Activated CD4-positive, alpha-beta T cell treated with anti-CD3 and anti-CD28 coated beads, Interleukin-2, amount 10 ng/mL, durations not matched to agents 24 days and 14 days (primary cell): ENCODE data around the gene PLEKHG1. TPM values are rescaled to one million over a fixed set of nuclear protein-coding genes. Genes with fewer than 3 reads are reported as not detected.

Experiments used
- DNase-seq: peaks from one replicate; pipeline ENCODE4 v3.0.0; 2022
- H3K27ac Mint-ChIP-seq: one replicate; pipeline ENCODE4 v1.8.0; 2022; ENCODE audit warnings: mild to moderate bottlenecking, mixed read lengths
- H3K27me3 Mint-ChIP-seq: one replicate; pipeline ENCODE4 v1.8.0; 2022; ENCODE audit warnings: mixed read lengths
- H3K36me3 Mint-ChIP-seq: one replicate; pipeline ENCODE4 v1.8.0; 2022; ENCODE audit warnings: low read depth, mild to moderate bottlenecking, mixed read lengths
- H3K4me1 Mint-ChIP-seq: one replicate; pipeline ENCODE4 v1.8.0; 2021; ENCODE audit warnings: mixed read lengths
- H3K4me3 Mint-ChIP-seq: one replicate; pipeline ENCODE4 v1.8.0; 2022; ENCODE audit warnings: mild to moderate bottlenecking, moderate library complexity, mixed read lengths
- H3K9me3 Mint-ChIP-seq: one replicate; pipeline ENCODE4 v1.8.0; 2021; ENCODE audit warnings: mixed read lengths
- intact Hi-C: fragments of 100-400 bp; cut with micrococcal nuclease; formaldehyde crosslinking; loops from one replicate; pipeline ENCODE4 v1.15.1; 2023
- total RNA-seq: library from RNA; stranded (reverse); gene quantifications from 2 replicates; pipeline ENCODE4 v1.2.3, GENCODE V29; 2022

Gene PLEKHG1
- total RNA-seq, 1 donor from 2014 or later, result 0.42 TPM

DNA sequence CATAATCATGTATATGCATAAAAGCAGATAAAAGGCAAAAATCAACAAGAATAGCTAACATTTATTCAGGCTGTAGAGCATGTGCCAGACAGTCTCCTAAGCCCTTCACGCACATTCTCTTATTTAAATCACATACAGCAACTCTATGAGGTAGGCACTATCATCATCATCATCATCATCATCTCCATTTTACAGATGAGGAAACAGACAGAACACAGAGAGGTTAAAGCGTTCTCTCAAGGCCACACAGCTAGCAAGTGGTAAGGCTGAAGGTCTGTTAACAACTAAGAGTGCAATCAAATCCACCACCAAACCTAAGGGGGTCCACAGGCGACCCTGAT is 857 bp upstream of the PLEKHG1 start:
- H3K4me1 Mint-ChIP-seq, result peaks cover 15% of the 10 kb centered on the region
- peak overlapping the region; percentile 75 for H3K4me3 Mint-ChIP-seq
- H3K27ac Mint-ChIP-seq, result no peak overlapping the region
- peaks cover 56% of the 10 kb centered on the region for H3K27me3 Mint-ChIP-seq
- no peaks in the 10 kb centered on the region for H3K9me3 Mint-ChIP-seq
- no peaks in the 10 kb centered on the region for H3K36me3 Mint-ChIP-seq
- intact Hi-C loops, result no loop called here
- no peak for DNase-seq

DNA sequence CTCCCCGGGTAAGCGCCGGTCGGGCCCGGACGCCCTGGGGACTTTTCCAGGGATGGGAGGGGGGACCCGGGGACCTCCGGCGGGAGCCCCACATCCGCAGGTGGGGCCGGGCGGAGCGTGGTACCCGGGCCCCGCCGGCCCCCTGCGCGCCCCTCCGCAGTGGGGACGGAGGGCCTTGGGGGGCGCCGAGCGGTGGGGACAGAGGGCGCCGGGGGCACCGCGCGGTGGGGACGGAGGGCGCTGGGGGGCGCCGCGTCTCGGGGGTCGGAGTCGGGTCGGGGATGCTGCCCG is 270 bp downstream of the PLEKHG1 start:
- Mint-ChIP-seq H3K36me3 (no peaks in the 10 kb centered on the region), H3K4me1 (peaks cover 15% of the 10 kb centered on the region), H3K27me3 (peaks cover 52% of the 10 kb centered on the region), H3K27ac (no peak overlapping the region), H3K9me3 (no peaks in the 10 kb centered on the region), H3K4me3 (no peak overlapping the region)
- intact Hi-C loops, result loop anchor here (2.0 kb wide), 1 partner anchor 181 kb away; no protein-coding TSS in a partner anchor
- no peak for DNase-seq

- no peaks in the 10 kb centered on the region for H3K36me3 Mint-ChIP-seq
- intact Hi-C loops, result loop anchor here (2.0 kb wide), 1 partner anchor 182 kb away; no protein-coding TSS in a partner anchor
- H3K27ac Mint-ChIP-seq, result peak overlapping the region; percentile 43
- H3K4me1 Mint-ChIP-seq, result peaks cover 15% of the 10 kb centered on the region
- peak; percentile 83 for DNase-seq
- H3K27me3 Mint-ChIP-seq, result peaks cover 52% of the 10 kb centered on the region
- H3K4me3 Mint-ChIP-seq, result peak overlapping the region; percentile 88
- no peaks in the 10 kb centered on the region for H3K9me3 Mint-ChIP-seq
These were observed 774 bp downstream of the PLEKHG1 start for GRCh38 chr6:150600301-150601017.

GRCh38 chr6:150601439-150601838 is 1.8 kb downstream of the PLEKHG1 start:
- Mint-ChIP-seq H3K36me3 (no peaks in the 10 kb centered on the region), H3K27ac (no peak overlapping the region), H3K4me1 (peaks cover 15% of the 10 kb centered on the region), H3K9me3 (no peaks in the 10 kb centered on the region), H3K4me3 (peak overlapping the region; percentile 47), H3K27me3 (peaks cover 51% of the 10 kb centered on the region)
- intact Hi-C loops, result loop anchor here (2.0 kb wide), 1 partner anchor 183 kb away; no protein-coding TSS in a partner anchor
- no peak for DNase-seq

- DNase-seq, result no peak
- Mint-ChIP-seq H3K4me1 (peaks cover 15% of the 10 kb centered on the region), H3K36me3 (no peaks in the 10 kb centered on the region), H3K9me3 (no peaks in the 10 kb centered on the region), H3K27ac (no peak overlapping the region), H3K27me3 (peaks cover 49% of the 10 kb centered on the region), H3K4me3 (no peak overlapping the region)
- intact Hi-C loops, result no loop called here
These were observed 3.5 kb downstream of the PLEKHG1 start for GRCh38 chr6:150603176-150603575.

DNA sequence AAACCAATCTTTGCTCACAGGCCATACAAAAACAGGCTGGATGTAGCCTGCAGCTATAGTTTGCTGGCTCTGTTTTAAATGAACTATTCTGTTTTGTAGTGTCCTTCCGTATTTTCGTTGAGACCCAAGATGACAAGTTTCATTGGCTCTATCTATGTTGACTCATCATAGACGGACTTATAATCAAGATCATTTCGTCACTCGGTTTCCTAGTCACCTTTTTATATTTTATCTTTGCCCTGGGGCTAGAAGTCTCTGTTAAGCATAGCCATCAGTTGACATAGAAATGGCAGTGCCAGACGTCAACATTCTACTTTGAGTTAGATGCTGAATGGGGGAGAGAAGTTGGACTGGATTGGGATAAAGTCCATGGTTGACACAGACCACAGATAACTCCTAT is 4.8 kb downstream of the PLEKHG1 start:
- DNase-seq, result no peak
- Mint-ChIP-seq H3K4me3 (no peak overlapping the region), H3K9me3 (no peaks in the 10 kb centered on the region), H3K27ac (no peak overlapping the region), H3K4me1 (peaks cover 7% of the 10 kb centered on the region), H3K27me3 (peaks cover 43% of the 10 kb centered on the region), H3K36me3 (no peaks in the 10 kb centered on the region)
- intact Hi-C loops, result no loop called here

DNA sequence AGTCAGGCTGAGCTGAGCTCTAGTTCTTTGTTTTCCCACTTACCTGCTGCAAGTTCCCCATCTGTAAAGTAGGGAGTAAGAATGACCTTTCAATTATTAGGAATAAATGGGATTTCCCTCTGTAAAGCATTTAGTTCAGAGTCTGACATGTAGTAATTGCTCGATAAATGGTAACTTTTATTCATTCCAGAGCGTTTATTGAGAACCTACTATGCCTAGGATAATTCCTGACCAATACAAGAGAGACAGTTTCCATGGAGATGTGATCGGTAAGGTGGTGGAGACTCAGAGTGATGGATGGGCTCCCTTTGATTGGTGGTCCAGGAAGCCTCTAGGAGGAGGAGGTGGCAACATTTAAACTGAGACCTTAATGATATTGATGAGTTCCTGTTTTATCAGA is 5.6 kb downstream of the PLEKHG1 start:
- no peak overlapping the region for H3K4me3 Mint-ChIP-seq
- H3K36me3 Mint-ChIP-seq, result no peaks in the 10 kb centered on the region
- no peaks in the 10 kb centered on the region for H3K9me3 Mint-ChIP-seq
- H3K27me3 Mint-ChIP-seq, result peaks cover 42% of the 10 kb centered on the region
- no peak for DNase-seq
- no peak overlapping the region for H3K27ac Mint-ChIP-seq
- H3K4me1 Mint-ChIP-seq, result peaks cover 6% of the 10 kb centered on the region
- intact Hi-C loops, result no loop called here

DNA sequence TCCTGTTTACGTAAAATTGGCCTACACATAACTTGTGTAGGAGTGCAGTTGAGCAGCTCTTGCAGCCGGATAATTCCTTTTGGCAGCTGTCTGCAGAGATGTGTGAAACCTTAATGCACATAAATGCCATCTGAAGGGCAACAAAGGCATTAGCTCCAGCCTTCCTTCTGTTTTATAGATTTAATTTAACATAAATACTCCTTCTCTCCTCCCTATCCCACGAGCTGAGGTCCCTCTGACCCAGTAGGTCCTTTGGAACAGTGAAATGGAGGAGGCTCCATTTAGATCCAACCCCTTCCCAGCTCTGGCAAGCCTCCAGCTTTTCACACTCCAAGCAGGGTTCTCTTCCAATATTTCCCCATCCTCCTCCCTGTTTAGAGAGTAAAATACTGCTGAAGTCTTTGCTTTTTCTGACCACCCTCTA is 6.5 kb downstream of the PLEKHG1 start:
- DNase-seq, result no peak
- H3K4me3 Mint-ChIP-seq, result no peak overlapping the region
- no peaks in the 10 kb centered on the region for H3K9me3 Mint-ChIP-seq
- intact Hi-C loops, result no loop called here
- no peaks in the 10 kb centered on the region for H3K36me3 Mint-ChIP-seq
- no peak overlapping the region for H3K27ac Mint-ChIP-seq
- peaks cover 36% of the 10 kb centered on the region for H3K27me3 Mint-ChIP-seq
- H3K4me1 Mint-ChIP-seq, result no peaks in the 10 kb centered on the region

- H3K4me3 Mint-ChIP-seq, result no peak overlapping the region
- no peak overlapping the region for H3K27ac Mint-ChIP-seq
- DNase-seq, result no peak
- peaks cover 31% of the 10 kb centered on the region for H3K27me3 Mint-ChIP-seq
- intact Hi-C loops, result no loop called here
- H3K36me3 Mint-ChIP-seq, result no peaks in the 10 kb centered on the region
- H3K9me3 Mint-ChIP-seq, result no peaks in the 10 kb centered on the region
- no peaks in the 10 kb centered on the region for H3K4me1 Mint-ChIP-seq
These were observed 7.1 kb downstream of the PLEKHG1 start for GRCh38 chr6:150606647-150607328.

GRCh38 chr6:150607329-150607650 is 7.6 kb downstream of the PLEKHG1 start:
- no peaks in the 10 kb centered on the region for H3K9me3 Mint-ChIP-seq
- DNase-seq, result no peak
- no peaks in the 10 kb centered on the region for H3K4me1 Mint-ChIP-seq
- H3K27ac Mint-ChIP-seq, result no peak overlapping the region
- intact Hi-C loops, result no loop called here
- no peak overlapping the region for H3K4me3 Mint-ChIP-seq
- H3K36me3 Mint-ChIP-seq, result no peaks in the 10 kb centered on the region
- H3K27me3 Mint-ChIP-seq, result peaks cover 26% of the 10 kb centered on the region

- intact Hi-C loops, result no loop called here
- no peaks in the 10 kb centered on the region for H3K9me3 Mint-ChIP-seq
- H3K36me3 Mint-ChIP-seq, result no peaks in the 10 kb centered on the region
- DNase-seq, result no peak
- H3K4me1 Mint-ChIP-seq, result no peaks in the 10 kb centered on the region
- no peak overlapping the region for H3K4me3 Mint-ChIP-seq
- H3K27me3 Mint-ChIP-seq, result peaks cover 26% of the 10 kb centered on the region
- H3K27ac Mint-ChIP-seq, result no peak overlapping the region
These were observed 10.9 kb downstream of the PLEKHG1 start for GRCh38 chr6:150610584-150610983.

GRCh38 chr6:150613269-150613668 is 13.6 kb downstream of the PLEKHG1 start:
- intact Hi-C loops, result no loop called here
- no peak overlapping the region for H3K27ac Mint-ChIP-seq
- no peaks in the 10 kb centered on the region for H3K4me1 Mint-ChIP-seq
- no peaks in the 10 kb centered on the region for H3K36me3 Mint-ChIP-seq
- no peaks in the 10 kb centered on the region for H3K9me3 Mint-ChIP-seq
- no peak overlapping the region for H3K4me3 Mint-ChIP-seq
- no peak for DNase-seq
- H3K27me3 Mint-ChIP-seq, result peaks cover 22% of the 10 kb centered on the region

DNA sequence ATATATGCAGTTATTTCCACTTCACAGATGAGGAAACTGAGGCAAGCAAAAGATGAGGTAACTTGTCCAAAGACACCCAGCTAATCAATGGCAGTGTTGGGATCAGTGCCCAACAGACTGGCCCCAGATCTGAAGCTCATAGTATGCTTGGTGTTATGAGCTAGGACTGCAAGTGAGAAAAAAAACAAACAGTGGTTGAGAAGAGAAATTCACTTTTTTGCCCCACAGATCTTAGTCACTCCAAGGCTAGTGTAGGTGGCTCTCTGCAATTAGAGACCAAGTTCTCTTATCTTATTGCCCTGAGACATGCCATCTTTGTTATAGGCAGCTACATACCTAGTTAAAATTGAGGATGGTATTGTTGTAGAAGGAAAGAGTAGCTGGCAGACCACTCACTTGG is 16.3 kb downstream of the PLEKHG1 start:
- intact Hi-C loops, result no loop called here

GRCh38 chr6:150616586-150616985 is 16.9 kb downstream of the PLEKHG1 start:
- Mint-ChIP-seq H3K4me3 (no peak overlapping the region), H3K27ac (no peak overlapping the region), H3K36me3 (no peaks in the 10 kb centered on the region), H3K27me3 (peaks cover 24% of the 10 kb centered on the region), H3K9me3 (no peaks in the 10 kb centered on the region), H3K4me1 (no peaks in the 10 kb centered on the region)
- intact Hi-C loops, result no loop called here
- DNase-seq, result no peak

More for the DNA sequence above, 16.3 kb downstream of the PLEKHG1 start:
- no peaks in the 10 kb centered on the region for H3K4me1 Mint-ChIP-seq
- H3K36me3 Mint-ChIP-seq, result no peaks in the 10 kb centered on the region
- H3K27me3 Mint-ChIP-seq, result peaks cover 25% of the 10 kb centered on the region
- DNase-seq, result no peak
- no peak overlapping the region for H3K27ac Mint-ChIP-seq
- no peak overlapping the region for H3K4me3 Mint-ChIP-seq
- H3K9me3 Mint-ChIP-seq, result no peaks in the 10 kb centered on the region

DNA sequence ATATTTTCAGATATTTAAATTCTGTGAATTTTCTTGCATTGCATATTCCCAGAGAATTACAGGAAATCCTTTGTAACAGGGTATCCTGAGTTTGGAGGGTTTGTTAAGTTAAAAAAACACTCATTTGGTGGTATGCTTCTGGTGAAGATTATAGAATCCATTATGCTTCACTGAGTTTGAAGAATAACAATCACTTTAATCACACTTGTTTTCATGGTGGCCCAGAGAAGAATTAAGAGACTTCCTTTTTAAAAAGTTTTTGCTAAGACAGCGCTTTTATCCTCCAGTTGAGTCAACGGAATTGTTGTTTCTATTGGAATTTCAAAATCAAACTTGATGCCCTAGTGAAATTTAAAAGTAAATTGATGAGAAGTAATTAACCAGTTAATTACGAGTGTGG is 17.4 kb downstream of the PLEKHG1 start:
- H3K4me1 Mint-ChIP-seq, result no peaks in the 10 kb centered on the region
- intact Hi-C loops, result no loop called here
- H3K36me3 Mint-ChIP-seq, result no peaks in the 10 kb centered on the region
- peaks cover 26% of the 10 kb centered on the region for H3K27me3 Mint-ChIP-seq
- no peak overlapping the region for H3K4me3 Mint-ChIP-seq
- no peak for DNase-seq
- no peak overlapping the region for H3K27ac Mint-ChIP-seq
- H3K9me3 Mint-ChIP-seq, result no peaks in the 10 kb centered on the region
